ENCODE results near the gene PHC2. TPM values are rescaled to one million over a fixed set of nuclear protein-coding genes. Genes with fewer than 3 reads are reported as not detected.
A peak's percentile ranks its signal among the peaks of the same experiment; 100 is the strongest.

PHC2 gene
- total and polyA plus RNA-seq, 2 of the 13 experiments (the other 11 are each of a cell fraction or from before 2014, with no cell fraction given): 52.5 to 84.9 TPM

DNA sequence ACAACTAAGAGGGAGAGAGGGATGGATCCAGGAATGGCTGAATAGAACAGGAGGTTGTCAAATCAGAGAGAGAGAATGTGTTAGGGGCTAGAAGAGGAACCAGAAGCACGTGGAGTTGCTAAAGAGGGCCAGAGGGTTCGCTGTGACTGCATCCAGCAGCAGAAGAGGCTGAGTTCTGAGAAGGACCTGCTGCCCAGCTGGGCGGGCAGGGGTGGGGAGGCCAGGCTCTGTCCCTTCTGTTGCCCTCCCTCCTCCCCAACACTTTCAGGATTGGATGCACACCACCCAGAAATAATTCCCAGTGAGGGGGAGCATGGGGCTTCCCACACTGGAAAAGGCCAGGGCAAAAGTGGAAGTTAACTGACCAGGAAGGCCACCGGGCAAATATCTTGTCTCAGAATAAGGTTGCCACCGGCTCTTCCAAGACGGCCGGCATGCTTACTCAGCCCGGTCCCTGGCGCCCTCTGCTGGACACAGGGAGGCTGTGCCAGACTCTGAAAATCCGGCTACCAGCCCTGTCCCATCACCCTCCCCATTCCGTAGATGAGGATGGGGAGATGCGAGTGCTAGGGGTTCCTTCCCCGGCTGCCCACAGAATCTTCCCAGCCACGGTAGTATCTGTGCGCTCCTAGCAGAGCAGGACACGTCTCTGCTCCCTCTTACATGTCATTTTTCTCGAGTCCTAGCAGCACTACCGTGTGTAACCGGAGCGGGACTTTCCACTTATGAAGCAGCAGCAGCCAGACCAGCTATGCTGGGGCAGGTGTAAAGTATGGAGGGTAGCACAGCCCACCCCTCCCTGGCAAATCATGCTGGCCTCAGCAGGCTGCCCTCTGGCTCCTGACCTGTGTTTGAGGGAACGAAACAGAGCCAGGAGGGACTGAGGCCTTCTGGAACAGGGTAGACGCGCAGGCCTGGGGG lies 63.1 kb downstream of the PHC2 start (continued):
- TF ChIP-seq, protein P1, sequence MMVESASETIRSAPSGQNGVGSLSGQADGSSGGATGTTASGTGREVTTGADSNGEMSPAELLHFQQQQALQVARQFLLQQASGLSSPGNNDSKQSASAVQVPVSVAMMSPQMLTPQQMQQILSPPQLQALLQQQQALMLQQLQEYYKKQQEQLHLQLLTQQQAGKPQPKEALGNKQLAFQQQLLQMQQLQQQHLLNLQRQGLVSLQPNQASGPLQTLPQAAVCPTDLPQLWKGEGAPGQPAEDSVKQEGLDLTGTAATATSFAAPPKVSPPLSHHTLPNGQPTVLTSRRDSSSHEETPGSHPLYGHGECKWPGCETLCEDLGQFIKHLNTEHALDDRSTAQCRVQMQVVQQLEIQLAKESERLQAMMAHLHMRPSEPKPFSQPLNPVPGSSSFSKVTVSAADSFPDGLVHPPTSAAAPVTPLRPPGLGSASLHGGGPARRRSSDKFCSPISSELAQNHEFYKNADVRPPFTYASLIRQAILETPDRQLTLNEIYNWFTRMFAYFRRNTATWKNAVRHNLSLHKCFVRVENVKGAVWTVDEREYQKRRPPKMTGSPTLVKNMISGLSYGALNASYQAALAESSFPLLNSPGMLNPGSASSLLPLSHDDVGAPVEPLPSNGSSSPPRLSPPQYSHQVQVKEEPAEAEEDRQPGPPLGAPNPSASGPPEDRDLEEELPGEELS (CRISPR knock-in tag; IDR thresholded peaks at IDR 0.05): 0 out of 2 replicates have a peak, but pooled peaks have one; percentile 13
- no peak for TF ChIP-seq ZNF572 (CRISPR knock-in tag; IDR thresholded peaks at IDR 0.05)
- peak; percentile 41; the same call in 1 of the 2 replicates for TF ChIP-seq HOXA3 (CRISPR knock-in tag; IDR thresholded peaks at IDR 0.05)
- TF ChIP-seq SRF (IDR thresholded peaks at IDR 0.05; ENCODE audit: low read depth, low read length): no peak
- TF ChIP-seq SMAD1 (CRISPR knock-in tag; IDR thresholded peaks at IDR 0.05; ENCODE audit: borderline replicate concordance, low read depth): no peak

DNA sequence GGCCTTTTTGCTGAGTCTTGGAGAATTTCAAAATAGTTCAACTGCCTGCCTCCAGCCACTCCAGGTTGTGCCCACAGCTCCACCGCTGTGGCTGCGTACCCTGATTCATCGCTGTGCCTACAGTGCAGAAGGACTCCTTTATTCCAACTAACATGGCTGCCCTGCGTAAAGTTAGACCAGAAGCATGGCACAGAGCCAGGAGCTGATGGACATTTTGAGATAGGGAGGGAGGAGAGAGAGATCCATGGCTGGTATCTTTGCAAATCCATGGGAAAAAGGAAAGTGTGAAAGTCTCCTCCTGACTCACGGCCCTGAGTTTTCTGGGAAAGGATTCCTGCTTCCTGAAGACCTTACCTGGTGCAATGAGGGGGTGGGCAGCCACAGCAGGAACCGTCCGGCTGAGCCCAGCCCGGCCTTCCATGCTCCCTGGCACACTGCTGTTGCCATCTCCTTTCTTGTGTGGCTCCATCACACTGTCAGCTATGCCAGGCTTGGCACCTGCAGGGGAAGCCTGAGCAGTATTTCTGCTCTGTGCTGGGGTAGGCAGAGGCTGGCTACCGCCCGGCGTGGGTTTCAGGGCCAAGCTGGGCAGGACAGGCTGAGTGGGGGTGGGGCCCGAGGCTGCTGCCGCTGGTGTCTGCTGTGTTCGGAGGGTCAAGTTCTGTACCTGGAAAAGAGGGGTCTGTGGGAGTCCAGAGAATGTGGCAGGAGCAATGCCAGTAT lies 64.0 kb downstream of the PHC2 start:
- Histone ChIP-seq H3K36me3 (replicated peaks in 1 of 2; ENCODE audit: control insufficient read depth in 1 of 2, insufficient read depth in 2 of 2, low read length in 2 of 2) (no peaks in the 10 kb centered on the region), H2AFZ (ENCODE audit: low read length) (no peak overlapping the region), H3K27me3 (ENCODE audit: control insufficient read depth in 1 of 2, insufficient read depth in 2 of 2, low read length in 2 of 2) (peaks cover 0 to 16% of the 10 kb centered on the region in 2 experiments; a peak in 3 of 5 replicates), H4K20me1 (ENCODE audit: insufficient read depth, low read length) (peaks cover 3% of the 10 kb centered on the region; the same call in 1 of the 2 replicates), H3K79me2 (ENCODE audit: insufficient read depth, low read length) (no peaks in the 10 kb centered on the region), H3K27ac (ENCODE audit: extremely low read length, insufficient read depth, low read length) (no peak overlapping the region), H3K4me3 (replicated peaks in 1 of 3; ENCODE audit: insufficient read depth in 1 of 3, low read depth in 2 of 3, low read length in 3 of 3) (no peak overlapping the region), H3K4me1 (ENCODE audit: insufficient read depth, low read length) (peaks cover 52% of the 10 kb centered on the region), H3K4me2 (ENCODE audit: low read depth, low read length) (no peak overlapping the region; the same call in 1 of the 2 replicates), H3K9ac (ENCODE audit: insufficient read depth, low read depth, low read length) (no peak overlapping the region), H3K9me3 (ENCODE audit: low read length) (no peaks in the 10 kb centered on the region)
- no peak for ATAC-seq
- BruUV-seq (replicated peaks): no TSS peak
- CTCF ChIA-PET (ENCODE audit: low intra/inter-chr PET ratio, low total read pairs): interaction anchor here (1.4 to 2.5 kb wide), 4 partner anchors 69 to 148 kb away, joined by 5 to 34 read pairs (median 12); no protein-coding TSS in a partner anchor
- TF ChIP-seq, protein P2, sequence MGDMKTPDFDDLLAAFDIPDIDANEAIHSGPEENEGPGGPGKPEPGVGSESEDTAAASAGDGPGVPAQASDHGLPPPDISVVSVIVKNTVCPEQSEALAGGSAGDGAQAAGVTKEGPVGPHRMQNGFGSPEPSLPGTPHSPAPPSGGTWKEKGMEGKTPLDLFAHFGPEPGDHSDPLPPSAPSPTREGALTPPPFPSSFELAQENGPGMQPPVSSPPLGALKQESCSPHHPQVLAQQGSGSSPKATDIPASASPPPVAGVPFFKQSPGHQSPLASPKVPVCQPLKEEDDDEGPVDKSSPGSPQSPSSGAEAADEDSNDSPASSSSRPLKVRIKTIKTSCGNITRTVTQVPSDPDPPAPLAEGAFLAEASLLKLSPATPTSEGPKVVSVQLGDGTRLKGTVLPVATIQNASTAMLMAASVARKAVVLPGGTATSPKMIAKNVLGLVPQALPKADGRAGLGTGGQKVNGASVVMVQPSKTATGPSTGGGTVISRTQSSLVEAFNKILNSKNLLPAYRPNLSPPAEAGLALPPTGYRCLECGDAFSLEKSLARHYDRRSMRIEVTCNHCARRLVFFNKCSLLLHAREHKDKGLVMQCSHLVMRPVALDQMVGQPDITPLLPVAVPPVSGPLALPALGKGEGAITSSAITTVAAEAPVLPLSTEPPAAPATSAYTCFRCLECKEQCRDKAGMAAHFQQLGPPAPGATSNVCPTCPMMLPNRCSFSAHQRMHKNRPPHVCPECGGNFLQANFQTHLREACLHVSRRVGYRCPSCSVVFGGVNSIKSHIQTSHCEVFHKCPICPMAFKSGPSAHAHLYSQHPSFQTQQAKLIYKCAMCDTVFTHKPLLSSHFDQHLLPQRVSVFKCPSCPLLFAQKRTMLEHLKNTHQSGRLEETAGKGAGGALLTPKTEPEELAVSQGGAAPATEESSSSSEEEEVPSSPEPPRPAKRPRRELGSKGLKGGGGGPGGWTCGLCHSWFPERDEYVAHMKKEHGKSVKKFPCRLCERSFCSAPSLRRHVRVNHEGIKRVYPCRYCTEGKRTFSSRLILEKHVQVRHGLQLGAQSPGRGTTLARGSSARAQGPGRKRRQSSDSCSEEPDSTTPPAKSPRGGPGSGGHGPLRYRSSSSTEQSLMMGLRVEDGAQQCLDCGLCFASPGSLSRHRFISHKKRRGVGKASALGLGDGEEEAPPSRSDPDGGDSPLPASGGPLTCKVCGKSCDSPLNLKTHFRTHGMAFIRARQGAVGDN (CRISPR knock-in tag; IDR thresholded peaks at IDR 0.05): 0 out of 2 replicates have a peak, but pooled peaks have one; percentile 22
- TF ChIP-seq YEATS2 (CRISPR knock-in tag; IDR thresholded peaks at IDR 0.05; ENCODE audit: borderline replicate concordance) (no peak), ZNF331 (CRISPR knock-in tag; IDR thresholded peaks at IDR 0.05) (peak; percentile 90), ZNF558 (CRISPR knock-in tag; IDR thresholded peaks at IDR 0.05; ENCODE audit: borderline replicate concordance) (no peak), SP2 (CRISPR knock-in tag; IDR thresholded peaks at IDR 0.05) (no peak), MED1 (CRISPR knock-in tag; IDR thresholded peaks at IDR 0.05) (no peak), MAFK (conservative IDR thresholded peaks at IDR 0.05 in 1 of 2, IDR thresholded peaks at IDR 0.05 in 1 of 2; ENCODE audit: low read length in 2 of 2) (peak in 1 of 2 experiments; percentile 44; a peak in 1 of 4 replicates), MAFF (IDR thresholded peaks at IDR 0.05; ENCODE audit: low read depth, low read length) (0 out of 2 replicates have a peak, but pooled peaks have one; percentile 30)
- WGBS (ENCODE audit: low lambda C conversion rate): 64% methylated on average over 8 of the region's 14 CpGs
- in situ Hi-C loops (cut with HindIII; ENCODE audit: extremely low pct_ligation_motif_present, low pct_unique_long_range_greater_than_20kb): loop anchor here (5.0 kb wide), 2 partner anchors 70 to 150 kb away; no protein-coding TSS in a partner anchor
- no peak for FAIRE-seq
- POLR2A ChIA-PET: no interaction called here
- intact Hi-C loops (cut with micrococcal nuclease; ENCODE audit: unreplicated experiment): loop anchor here (1.0 to 10.0 kb wide), 2 partner anchors 72 to 252 kb away; no protein-coding TSS in a partner anchor
- no peak for DNase-seq (ENCODE audit: low spot score)

Data from HepG2 (cell line).